Fibroblast of skin of right quadriceps (primary cell): ENCODE data around the gene FXR2.

ENCODE experiments used
- DNase-seq: peaks from one replicate; pipeline ENCODE4 v3.0.0-alpha.2; 2013

Gene FXR2

GRCh38 chr17:7587420-7588151, 27.1 kb downstream of the FXR2 start:
- peak; percentile 94 for DNase-seq

- DNase-seq: no peak
Measured at GRCh38 chr17:7586673-7587419, 27.9 kb downstream of the FXR2 start.

DNA sequence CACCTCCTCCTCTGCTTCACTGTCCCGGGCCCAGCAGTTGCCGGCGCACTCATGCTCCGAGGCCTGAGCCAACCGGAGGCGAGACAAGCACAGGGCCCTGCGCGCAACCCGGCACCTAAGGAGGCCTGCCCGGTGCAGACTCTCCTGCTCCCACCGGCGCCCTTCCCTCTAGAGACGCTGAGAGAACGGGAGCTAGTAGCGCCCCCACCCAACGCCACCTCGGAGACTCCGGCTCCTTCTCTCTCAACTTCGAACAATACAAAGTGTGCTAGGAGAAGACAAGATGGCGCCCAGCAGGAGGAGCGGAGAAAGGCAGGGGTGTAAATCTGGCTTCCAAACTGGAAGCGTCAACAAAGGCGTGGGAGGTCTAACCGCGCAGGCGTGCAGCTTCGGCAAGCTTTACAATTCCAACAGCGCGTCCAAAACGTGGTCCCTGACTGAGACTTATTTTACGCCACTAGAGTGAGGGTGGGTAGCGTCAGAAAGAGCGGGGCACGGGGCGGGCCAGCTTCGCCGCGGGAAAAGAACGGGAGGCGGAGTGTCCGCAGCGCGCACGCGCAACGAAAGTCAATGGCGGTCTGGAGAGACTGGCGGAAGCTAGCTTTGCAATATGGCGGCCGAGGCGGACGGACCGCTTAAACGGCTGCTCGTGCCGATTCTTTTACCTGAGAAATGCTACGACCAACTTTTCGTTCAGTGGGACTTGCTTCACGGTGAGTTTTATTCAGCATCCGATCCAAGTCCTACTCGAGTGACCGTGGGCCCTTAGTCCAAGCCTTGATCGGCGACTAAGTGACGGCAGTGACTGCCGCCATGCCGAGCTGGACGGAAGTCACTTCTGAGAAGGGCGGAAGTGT, 31.2 kb downstream of the FXR2 start, which contains the start of gene MPDU1:
TSS of gene MPDU1 (plus strand) at position 600 of the 857 bp plus-strand sequence. CDS start at position 611, 11 bp downstream.
- DNase-seq: peak; percentile 98

DNA sequence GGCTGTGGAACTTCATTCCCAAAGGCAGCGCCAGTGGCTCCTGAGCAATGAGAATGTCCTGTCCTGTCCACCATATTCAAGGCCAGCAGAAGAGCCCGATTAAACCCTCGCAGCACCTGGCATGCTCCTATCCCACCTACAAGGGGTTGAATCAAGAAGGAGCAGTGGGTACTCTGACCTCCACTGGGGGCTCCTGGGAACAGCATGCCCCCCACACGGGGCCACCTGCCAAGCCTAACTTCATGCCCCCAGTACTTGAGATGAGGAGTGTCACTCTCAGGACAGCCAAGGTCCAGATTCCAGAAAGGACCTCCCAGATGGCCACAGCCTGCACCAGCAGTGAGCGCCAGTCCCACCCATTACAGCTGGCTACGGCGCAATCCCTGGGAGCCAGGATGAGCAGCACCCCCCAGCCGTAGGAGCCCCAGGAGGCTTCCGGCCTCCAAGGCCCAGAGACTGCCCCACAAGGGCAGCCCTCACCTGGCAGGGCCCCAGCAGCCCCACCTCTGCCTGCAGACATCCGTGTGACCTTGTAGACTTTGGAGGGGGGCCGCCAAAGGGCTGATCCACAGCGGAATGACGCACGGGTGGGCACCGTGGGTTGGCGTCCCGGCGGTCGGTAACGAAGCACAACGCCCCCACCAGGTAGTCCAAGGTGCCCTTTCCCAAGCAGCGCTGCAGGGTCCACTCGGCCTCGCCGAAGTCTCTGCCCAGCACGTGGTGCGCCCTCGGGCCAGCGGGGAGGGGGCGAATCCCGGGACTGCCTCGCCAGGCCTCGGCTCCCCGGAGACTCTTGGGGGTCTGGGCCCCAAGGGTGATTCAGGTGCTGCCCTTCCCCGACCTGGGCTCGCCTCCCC, 32.1 kb downstream of the FXR2 start:
- DNase-seq: no peak

DNA sequence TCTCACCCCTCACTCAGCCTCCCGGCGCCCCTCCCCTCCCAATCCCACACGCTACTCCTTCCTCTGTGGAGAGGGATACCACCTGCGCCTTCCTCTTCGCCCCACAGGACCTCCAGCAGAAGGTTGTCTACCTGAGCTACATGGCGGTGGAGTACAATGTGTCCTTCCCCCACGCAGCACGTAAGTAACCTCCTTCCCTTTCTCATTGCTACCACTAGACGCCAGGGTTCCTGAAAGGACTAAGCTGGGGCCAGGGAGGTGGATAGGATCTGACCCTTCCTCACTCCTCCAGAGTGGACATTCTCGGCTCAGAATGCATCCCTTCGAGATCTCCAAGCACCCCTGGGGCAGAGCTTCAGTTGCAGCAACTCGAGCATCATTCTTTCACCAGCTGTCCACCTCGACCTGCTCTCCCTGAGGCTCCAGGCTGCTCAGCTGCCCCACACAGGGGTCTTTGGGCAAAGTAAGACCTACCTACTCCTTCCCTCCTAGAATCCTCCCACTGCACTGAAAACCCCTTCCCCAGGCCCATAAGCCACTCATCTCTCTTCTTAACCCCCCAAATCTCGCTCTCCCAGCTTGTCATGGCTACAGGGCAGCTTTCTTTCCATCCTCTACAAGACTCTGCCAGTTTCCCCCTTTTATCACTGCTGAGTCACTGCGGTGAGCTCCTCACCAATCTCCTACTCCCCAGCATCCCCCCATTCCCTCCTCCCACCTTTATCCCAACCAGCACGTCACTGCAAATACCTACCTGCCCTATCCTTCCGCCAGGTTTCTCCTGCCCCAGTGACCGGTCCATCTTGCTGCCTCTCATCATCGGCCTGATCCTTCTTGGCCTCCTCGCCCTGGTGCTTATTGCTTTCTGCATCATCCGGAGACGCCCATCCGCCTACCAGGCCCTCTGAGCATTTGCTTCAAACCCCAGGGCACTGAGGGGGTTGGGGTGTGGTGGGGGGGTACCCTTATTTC, 33.8 kb downstream of the FXR2 start:
- no peak for DNase-seq

GRCh38 chr17:7579834-7580603, 34.7 kb downstream of the FXR2 start:
- no peak for DNase-seq

GRCh38 chr17:7579001-7579833, 35.5 kb downstream of the FXR2 start, which contains the start of gene CD68:
Gene CD68, plus strand, starts transcription at chr17:7579638. Its CDS starts 40 bp downstream, at chr17:7579678.
- DNase-seq: peak; percentile 91

DNA sequence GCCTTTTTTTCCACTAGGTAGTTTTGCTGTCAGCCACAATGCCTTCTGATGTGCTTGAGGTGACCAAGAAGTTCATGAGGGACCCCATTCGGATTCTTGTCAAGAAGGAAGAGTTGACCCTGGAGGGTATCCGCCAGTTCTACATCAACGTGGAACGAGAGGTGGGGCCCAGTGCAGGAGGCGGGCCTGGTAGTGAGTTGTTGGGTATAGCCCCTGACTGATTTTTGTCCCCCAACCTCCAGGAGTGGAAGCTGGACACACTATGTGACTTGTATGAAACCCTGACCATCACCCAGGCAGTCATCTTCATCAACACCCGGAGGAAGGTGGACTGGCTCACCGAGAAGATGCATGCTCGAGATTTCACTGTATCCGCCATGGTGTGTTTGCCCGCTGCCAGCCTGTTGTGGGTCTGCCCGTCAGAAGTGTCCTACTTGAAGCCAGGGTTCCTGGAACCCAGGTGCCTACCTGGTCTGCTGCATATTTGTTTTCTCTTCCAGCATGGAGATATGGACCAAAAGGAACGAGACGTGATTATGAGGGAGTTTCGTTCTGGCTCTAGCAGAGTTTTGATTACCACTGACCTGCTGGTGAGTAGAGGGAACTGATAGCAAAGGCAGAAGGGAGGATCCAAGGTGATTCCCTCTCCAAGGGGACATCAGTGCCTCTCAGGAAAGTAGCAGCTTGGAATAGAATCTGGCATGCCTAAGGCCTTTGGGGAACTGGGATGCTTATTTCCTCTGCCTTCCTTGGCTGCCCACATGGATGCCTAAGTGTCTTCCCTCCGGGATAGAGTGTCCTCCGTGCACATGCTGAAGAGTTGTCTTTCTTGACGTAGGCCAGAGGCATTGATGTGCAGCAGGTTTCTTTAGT, 37.1 kb downstream of the FXR2 start:
- no peak for DNase-seq

DNA sequence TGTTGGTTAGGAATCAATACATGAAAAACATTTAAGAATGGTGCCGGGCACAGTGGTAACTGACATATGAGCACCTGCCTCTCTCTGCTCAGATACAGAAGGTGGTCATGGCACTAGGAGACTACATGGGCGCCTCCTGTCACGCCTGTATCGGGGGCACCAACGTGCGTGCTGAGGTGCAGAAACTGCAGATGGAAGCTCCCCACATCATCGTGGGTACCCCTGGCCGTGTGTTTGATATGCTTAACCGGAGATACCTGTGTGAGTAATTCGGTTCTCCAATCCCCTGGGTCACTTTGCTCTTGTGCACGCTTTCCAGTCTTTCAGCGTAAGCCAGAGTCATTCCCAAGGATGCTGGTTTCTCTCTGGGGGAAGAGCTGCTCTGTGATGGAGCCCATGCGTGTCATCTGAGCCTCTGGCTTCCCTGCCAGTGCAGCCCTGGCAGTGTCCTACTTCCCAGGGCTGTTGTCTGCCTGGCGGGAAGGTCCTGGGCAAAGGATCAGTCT, 38.2 kb downstream of the FXR2 start:
- no peak for DNase-seq

DNA sequence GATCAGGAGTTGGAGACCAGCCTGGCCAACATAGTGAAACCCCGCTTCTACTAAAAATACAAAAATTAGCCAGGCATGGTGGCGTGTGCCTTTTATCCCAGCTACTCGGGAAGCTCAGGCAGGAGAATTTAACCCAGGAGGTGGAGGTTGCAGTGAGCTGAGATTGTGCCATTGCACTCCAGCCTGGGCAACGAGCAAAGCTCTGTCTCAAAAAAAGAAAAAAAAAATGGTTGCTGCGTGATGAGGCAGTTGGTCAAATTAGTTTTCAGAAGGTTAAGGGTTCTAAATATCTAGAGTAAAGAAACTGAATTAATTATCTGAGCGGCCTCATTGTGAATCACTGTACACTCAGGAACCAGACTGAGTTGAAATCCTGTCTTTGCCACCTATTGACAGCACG, 38.7 kb downstream of the FXR2 start:
- no peak for DNase-seq

GRCh38 chr17:7575481-7575883, 39.2 kb downstream of the FXR2 start:
- DNase-seq: no peak

GRCh38 chr17:7574176-7574953, 40.3 kb downstream of the FXR2 start:
- no peak for DNase-seq

DNA sequence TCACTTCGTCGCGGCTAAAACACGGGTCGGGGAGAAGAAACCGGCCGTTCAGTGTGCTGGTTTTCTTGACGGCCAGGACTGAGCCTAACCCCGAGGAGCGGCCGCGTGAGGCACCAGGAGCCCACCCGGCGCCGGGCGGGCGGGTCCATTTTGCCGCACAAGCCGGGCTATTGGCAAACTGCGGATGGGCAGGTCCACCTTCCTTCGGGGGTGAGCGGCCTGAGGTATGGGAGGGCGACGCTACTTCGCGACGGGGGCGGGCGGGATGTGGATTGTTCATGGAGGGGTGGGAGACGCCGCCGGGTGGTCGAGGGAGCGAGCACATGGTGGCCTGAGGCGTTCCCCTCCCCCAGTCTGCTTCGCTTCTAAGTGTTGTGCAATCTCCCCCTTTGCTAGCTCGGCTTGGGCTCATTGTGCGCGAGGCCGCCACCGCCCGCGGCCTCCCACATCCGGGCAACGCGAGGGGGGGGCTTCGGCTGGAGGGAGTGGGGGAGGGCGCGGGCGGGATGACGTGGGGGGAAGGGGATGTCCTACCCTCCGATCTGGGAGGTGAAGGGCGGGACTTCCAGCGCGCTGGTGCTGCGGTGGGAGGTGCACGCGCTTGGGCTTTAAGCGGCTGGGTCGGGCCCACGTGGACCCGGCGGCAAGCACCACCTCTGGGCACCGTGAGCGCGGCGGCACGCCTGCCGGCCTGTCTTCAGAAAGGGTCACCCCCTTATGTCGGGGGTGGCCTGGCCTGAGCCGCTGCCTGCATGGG, 41.2 kb downstream of the FXR2 start:
- peak; percentile 94 for DNase-seq

GRCh38 chr17:7572588-7573323, 41.9 kb downstream of the FXR2 start:
- peak; percentile 100 for DNase-seq

DNA sequence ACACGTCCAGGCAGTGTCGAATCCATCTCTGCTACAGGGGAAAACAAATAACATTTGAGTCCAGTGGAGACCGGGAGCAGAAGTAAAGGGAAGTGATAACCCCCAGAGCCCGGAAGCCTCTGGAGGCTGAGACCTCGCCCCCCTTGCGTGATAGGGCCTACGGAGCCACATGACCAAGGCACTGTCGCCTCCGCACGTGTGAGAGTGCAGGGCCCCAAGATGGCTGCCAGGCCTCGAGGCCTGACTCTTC, 42.4 kb downstream of the FXR2 start:
- DNase-seq: no peak

- DNase-seq: no peak
Measured at GRCh38 chr17:7570351-7570750, 44.3 kb downstream of the FXR2 start.
